OCI-LY3 (cell line): ENCODE measurements around the gene SCN4B.

Source experiments
- H2AFZ ChIP-seq: fragments of 200-600, 300-600 bp; shearing (Covaris generic); 2 replicates; pipeline ENCODE4 v1.6.0; 2014; ENCODE audit warnings: antibody characterized with exemption, low read depth, low read length
- H3K27ac ChIP-seq: fragments of 200-600, 300-600 bp; sonication (generic); 2 replicates; pipeline ENCODE4 v1.5.1; 2014; ENCODE audit warnings: mild to moderate bottlenecking, low read length, moderate library complexity, mixed read lengths
- H3K27me3 ChIP-seq: fragments of 200-600, 300-600 bp; sonication (generic); 2 replicates; pipeline ENCODE4 v1.6.1; 2014; ENCODE audit warnings: low read depth, low read length, mixed read lengths
- H3K36me3 ChIP-seq: fragments of 200-600, 300-600 bp; sonication (generic); replicated peaks from 2 replicates; pipeline ENCODE3; 2014; ENCODE audit warnings: low read depth, low read length, mixed read lengths
- H3K4me1 ChIP-seq: fragments of 300-600, 200-600 bp; sonication (generic); 2 replicates; pipeline ENCODE4 v1.6.1; 2014; ENCODE audit warnings: low read length, mixed read lengths
- H3K4me2 ChIP-seq: fragments of 200-600, 300-600 bp; sonication (generic); 2 replicates; pipeline ENCODE4 v1.6.1; 2014; ENCODE audit warnings: low read length, mixed read lengths
- H3K4me3 ChIP-seq: fragments of 300-600, 200-600 bp; sonication (generic); 2 replicates; pipeline ENCODE4 v1.5.1; 2014; ENCODE audit warnings: antibody characterized with exemption, mild to moderate bottlenecking, low read length, moderate library complexity
- H3K79me2 ChIP-seq: fragments of 300-600, 200-600 bp; shearing (Covaris generic); 2 replicates; pipeline ENCODE4 v1.6.1; 2014; ENCODE audit warnings: mild to moderate bottlenecking, low read length, mixed read lengths
- H3K9ac ChIP-seq: fragments of 300-600, 200-600 bp; shearing (Covaris generic); 2 replicates; pipeline ENCODE4 v1.6.0; 2014; ENCODE audit warnings: mild to moderate bottlenecking, low read length, moderate library complexity
- H3K9me3 ChIP-seq: fragments of 200-600, 300-600 bp; shearing (Covaris generic); 2 replicates; pipeline ENCODE4 v1.6.1; 2014; ENCODE audit warnings: low read length, mixed read lengths; ENCODE audit not compliant: insufficient read depth
- H4K20me1 ChIP-seq: fragments of 200-600, 300-600 bp; sonication (generic); 2 replicates; pipeline ENCODE4 v1.6.1; 2016; ENCODE audit warnings: low read length, mixed read lengths; ENCODE audit not compliant: insufficient read depth
- CTCF ChIP-seq: fragments of 200-600, 300-600 bp; sonication (generic); IDR thresholded peaks from 2 replicates; pipeline ENCODE4 v1.5.1; 2014; ENCODE audit warnings: antibody characterized with exemption, low read length, low read depth
- EZH2phosphoT487 ChIP-seq: fragments of 200-600 bp; shearing (Covaris generic); IDR thresholded peaks from 2 replicates; pipeline ENCODE4 v1.6.1; 2018; ENCODE audit warnings: antibody characterized with exemption, mixed run types, low read depth

SCN4B gene

GRCh38 chr11:118152552-118153471, at the start of gene SCN4B:
Gene SCN4B (minus strand): TSS chr11:118152823. CDS start chr11:118152673, 150 bp downstream.
- Histone ChIP-seq H2AFZ (no peak within 1 kb of the TSS), H3K4me1 (no peaks in the 10 kb centered on the region), H3K9ac (no peak within 1 kb of the TSS), H4K20me1 (no peaks in the 10 kb centered on the region), H3K4me3 (no peak within 1 kb of the TSS), H3K27ac (no peak within 1 kb of the TSS), H3K9me3 (no peaks in the 10 kb centered on the region), H3K36me3 (no peaks in the 10 kb centered on the region), H3K27me3 (peaks cover 37% of the 10 kb centered on the region), H3K79me2 (no peaks in the 10 kb centered on the region), H3K4me2 (no peak within 1 kb of the TSS)
- TF ChIP-seq CTCF (no peak), EZH2phosphoT487 (no peak)

- H3K4me2 ChIP-seq: no peak overlapping the region
- H3K4me1 ChIP-seq: peaks cover 15% of the 10 kb centered on the region
- TF ChIP-seq CTCF (no peak), EZH2phosphoT487 (no peak)
- no peaks in the 10 kb centered on the region for H3K36me3 ChIP-seq
- no peak overlapping the region for H3K4me3 ChIP-seq
- no peak overlapping the region for H3K27ac ChIP-seq
- no peak overlapping the region for H2AFZ ChIP-seq
- no peaks in the 10 kb centered on the region for H3K79me2 ChIP-seq
- no peaks in the 10 kb centered on the region for H4K20me1 ChIP-seq
- H3K9ac ChIP-seq: no peak overlapping the region
- peaks cover 5% of the 10 kb centered on the region for H3K27me3 ChIP-seq
- no peaks in the 10 kb centered on the region for H3K9me3 ChIP-seq
Observed at GRCh38 chr11:118201966-118202365, 49.3 kb upstream of the SCN4B start.

- H3K4me1 ChIP-seq: peaks cover 6% of the 10 kb centered on the region
Observed at GRCh38 chr11:118200901-118201680, 48.5 kb upstream of the SCN4B start.

More at GRCh38 chr11:118200901-118201680, 48.5 kb upstream of the SCN4B start:
- H3K27me3 ChIP-seq: peaks cover 5% of the 10 kb centered on the region
- no peak overlapping the region for H3K27ac ChIP-seq
- no peak overlapping the region for H3K4me3 ChIP-seq
- H3K36me3 ChIP-seq: no peaks in the 10 kb centered on the region
- no peaks in the 10 kb centered on the region for H3K9me3 ChIP-seq
- no peak overlapping the region for H3K4me2 ChIP-seq
- no peaks in the 10 kb centered on the region for H4K20me1 ChIP-seq
- H3K79me2 ChIP-seq: no peaks in the 10 kb centered on the region
- TF ChIP-seq CTCF (no peak), EZH2phosphoT487 (no peak)
- H2AFZ ChIP-seq: no peak overlapping the region
- H3K9ac ChIP-seq: no peak overlapping the region
